Epithelial cell of esophagus (primary cell): Measurements from ENCODE around the gene NFIL3.

Source experiments
- DNase-seq: peaks from one replicate; pipeline ENCODE4 v3.0.0; 2010; ENCODE audit warnings: low read depth
- H3K4me3 ChIP-seq: 2 replicates; pipeline ENCODE4 v1.5.1; 2011; ENCODE audit warnings: mild to moderate bottlenecking, low read length, control low read depth
- CTCF ChIP-seq: IDR thresholded peaks from 2 replicates; pipeline ENCODE4 v1.5.1; 2011; ENCODE audit warnings: low read depth, mild to moderate bottlenecking, low read length, control low read depth, inconsistent platforms; ENCODE audit not compliant: insufficient read depth; ENCODE audit errors: missing control alignments

Gene NFIL3

GRCh38 chr9:91364005-91364404 lies 59.6 kb downstream of the NFIL3 start:
- H3K4me3 ChIP-seq = no peak overlapping the region
- TF ChIP-seq CTCF = no peak
- no peak for DNase-seq

GRCh38 chr9:91362051-91362611 lies 61.5 kb downstream of the NFIL3 start:
- no peak for TF ChIP-seq CTCF
- H3K4me3 ChIP-seq = peak overlapping the region; percentile 41
- no peak for DNase-seq

GRCh38 chr9:91361291-91362050 lies 62.2 kb downstream of the NFIL3 start, which contains the start of gene AUH:
AUH (minus strand) TSS chr9:91361918; CDS start chr9:91361889, 29 bp downstream.
- peak within 1 kb of the TSS; percentile 92 for H3K4me3 ChIP-seq
- peak; percentile 82 for DNase-seq
- no peak for TF ChIP-seq CTCF

- peak overlapping the region; percentile 92 for H3K4me3 ChIP-seq
- no peak for DNase-seq
- TF ChIP-seq CTCF = no peak
Measured at GRCh38 chr9:91360551-91361290, 62.9 kb downstream of the NFIL3 start.

GRCh38 chr9:91359734-91360470 lies 63.7 kb downstream of the NFIL3 start:
- peak; percentile 29 for DNase-seq
- TF ChIP-seq CTCF = no peak
- peak overlapping the region; percentile 92 for H3K4me3 ChIP-seq

GRCh38 chr9:91359083-91359482 lies 64.5 kb downstream of the NFIL3 start:
- no peak for TF ChIP-seq CTCF
- no peak overlapping the region for H3K4me3 ChIP-seq
- no peak for DNase-seq
